ENCODE results near the gene GAP43.

GAP43 gene

DNA sequence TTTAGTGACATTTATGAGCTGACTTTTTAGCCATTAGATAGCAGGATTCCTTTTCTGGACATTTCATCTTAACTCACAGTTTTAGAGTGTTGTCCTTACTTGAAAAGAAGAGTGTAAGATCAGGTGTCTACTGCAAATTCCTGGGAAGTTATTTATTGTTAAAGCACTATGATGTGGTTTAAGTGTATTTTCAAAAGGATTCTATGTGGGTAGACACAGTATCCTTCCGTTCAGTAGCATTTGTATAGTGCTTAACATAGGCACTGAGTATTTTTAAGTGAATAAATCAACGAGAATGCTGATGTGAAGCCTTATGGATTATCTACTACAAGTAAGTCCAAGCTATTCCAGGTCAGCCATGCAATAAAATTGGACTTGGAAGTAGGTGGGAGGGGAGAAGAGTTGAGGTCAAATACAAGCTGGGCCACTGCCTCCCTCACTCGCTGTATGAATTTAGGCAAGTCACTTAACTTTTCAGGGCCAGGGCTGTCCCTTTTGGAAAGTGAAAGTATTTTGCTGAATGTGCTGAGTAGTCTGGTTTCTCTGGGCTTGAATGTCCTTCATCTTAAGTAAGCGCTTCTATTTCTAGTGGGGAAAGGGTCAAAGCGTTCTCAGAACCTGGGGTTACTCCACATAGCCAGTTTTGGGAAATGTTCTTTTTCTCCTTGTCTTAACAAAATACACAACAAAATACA lies 48.6 kb downstream of the GAP43 start:
- H3K4me3 ChIP-seq (ENCODE audit: low read depth, low read length) = no peak overlapping the region
- TF ChIP-seq CTCF (IDR thresholded peaks at IDR 0.05; ENCODE audit: low read depth, low read length) = no peak

GRCh38 chr3:115673881-115674280 lies 50.6 kb downstream of the GAP43 start:
- no peak for TF ChIP-seq CTCF (IDR thresholded peaks at IDR 0.05; ENCODE audit: low read depth, low read length)
- H3K4me3 ChIP-seq (ENCODE audit: low read depth, low read length) = no peak overlapping the region

DNA sequence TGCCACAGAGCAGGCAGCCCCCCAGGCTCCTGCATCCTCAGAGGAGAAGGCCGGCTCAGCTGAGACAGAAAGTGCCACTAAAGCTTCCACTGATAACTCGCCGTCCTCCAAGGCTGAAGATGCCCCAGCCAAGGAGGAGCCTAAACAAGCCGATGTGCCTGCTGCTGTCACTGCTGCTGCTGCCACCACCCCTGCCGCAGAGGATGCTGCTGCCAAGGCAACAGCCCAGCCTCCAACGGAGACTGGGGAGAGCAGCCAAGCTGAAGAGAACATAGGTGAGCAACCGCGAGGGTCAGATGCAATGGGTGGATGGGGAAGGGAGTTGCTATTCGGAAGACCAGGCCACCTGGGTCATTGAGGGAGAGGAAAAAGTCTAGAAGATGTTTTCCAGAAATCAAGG lies 53.0 kb downstream of the GAP43 start:
- H3K4me3 ChIP-seq (ENCODE audit: low read depth, low read length) = no peak overlapping the region
- no peak for TF ChIP-seq CTCF (IDR thresholded peaks at IDR 0.05; ENCODE audit: low read depth, low read length)

GRCh38 chr3:115680803-115681345 lies 57.6 kb downstream of the GAP43 start:
- no peak overlapping the region for H3K4me3 ChIP-seq (ENCODE audit: low read depth, low read length)

DNA sequence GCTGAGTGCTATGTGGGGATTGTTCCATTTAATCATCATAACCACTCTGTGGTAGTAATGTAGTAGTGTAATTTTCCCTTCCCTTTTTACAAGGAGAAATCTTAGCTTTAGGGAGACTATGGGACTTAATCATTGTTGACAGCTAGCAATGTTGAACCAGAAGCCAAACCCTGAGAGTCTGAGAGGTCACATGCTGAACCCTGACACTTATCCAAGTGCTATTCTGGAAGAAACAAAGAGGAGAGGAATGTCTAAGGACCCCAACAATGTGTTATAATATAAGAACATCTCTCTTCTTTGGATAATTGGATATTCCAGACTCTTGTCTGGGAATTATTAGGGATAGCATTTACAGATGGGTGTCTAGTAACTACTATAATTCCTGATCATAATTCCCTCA lies 58.4 kb downstream of the GAP43 start:
- no peak for TF ChIP-seq CTCF (IDR thresholded peaks at IDR 0.05; ENCODE audit: low read depth, low read length)
- H3K4me3 ChIP-seq (ENCODE audit: low read depth, low read length) = no peak overlapping the region

More at GRCh38 chr3:115680803-115681345, 57.6 kb downstream of the GAP43 start:
- no peak for TF ChIP-seq CTCF (IDR thresholded peaks at IDR 0.05; ENCODE audit: low read depth, low read length)

DNA sequence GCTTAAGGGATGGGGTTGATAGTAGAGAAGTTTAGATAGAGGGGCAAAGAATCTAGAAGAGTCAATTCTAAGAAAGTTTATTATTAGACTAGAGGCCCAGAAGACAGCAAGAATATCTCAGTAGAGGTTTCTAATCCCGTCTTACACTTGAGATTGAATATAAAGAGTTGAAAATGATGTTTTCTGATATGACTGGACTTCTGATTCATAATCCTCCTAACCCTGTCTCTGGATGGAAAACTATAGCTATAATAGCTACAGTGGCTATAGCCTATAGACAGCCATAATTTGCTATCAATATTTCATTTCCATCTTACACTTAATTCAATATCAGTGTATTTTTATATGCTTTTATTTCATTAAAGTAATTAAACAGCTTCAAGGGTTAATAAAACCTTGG lies 60.0 kb downstream of the GAP43 start:
- TF ChIP-seq CTCF (IDR thresholded peaks at IDR 0.05; ENCODE audit: low read depth, low read length) = no peak
- H3K4me3 ChIP-seq (ENCODE audit: low read depth, low read length) = no peak overlapping the region

DNA sequence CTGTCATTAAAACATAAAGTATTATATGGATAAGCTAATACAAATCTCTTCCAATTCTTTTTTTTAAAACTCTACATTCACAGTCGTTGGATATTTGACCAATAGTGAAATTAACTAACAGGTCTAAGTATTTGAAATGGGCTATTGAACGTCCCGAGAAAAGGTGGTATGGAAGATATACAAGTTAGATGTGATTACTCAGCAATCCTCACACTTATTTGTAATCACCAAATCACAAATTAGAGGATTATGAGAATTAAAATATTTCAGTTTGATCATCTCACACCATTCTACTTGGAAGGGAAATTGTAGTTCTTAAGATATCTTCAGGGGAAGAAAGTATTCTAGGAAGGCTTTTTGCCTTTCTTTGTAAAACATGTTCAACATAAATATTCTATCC lies 60.5 kb downstream of the GAP43 start:
- H3K4me3 ChIP-seq (ENCODE audit: low read depth, low read length) = no peak overlapping the region
- TF ChIP-seq CTCF (IDR thresholded peaks at IDR 0.05; ENCODE audit: low read depth, low read length) = no peak
